K562 (cell line): ENCODE measurements around the gene UBASH3A. TPM values are rescaled to one million over a fixed set of nuclear protein-coding genes. Genes with fewer than 3 reads are reported as not detected.

ENCODE experiments used
- ATAC-seq: fragments of 200-7000 bp; cut with Tn5 transposase; 3 replicates; pipeline ENCODE4 v1.9.1; 2020; ENCODE audit warnings: moderate library complexity
- BruUV-seq: library from RNA; stranded (reverse); fragments of 400-500 nt; replicated peaks from 2 replicates; lab custom pipeline; 2021; lab: Mats Ljungman, UMichigan
- CTCF ChIA-PET: fragments of 300-600 bp; formaldehyde crosslinking; extraction: SDS; loops from one replicate; lab custom pipeline; 2021; ENCODE audit warnings: low intra/inter-chr PET ratio; lab: Yijun Ruan, JAX
- POLR2A ChIA-PET: fragments of 300-600, 350-650 bp; sonication (Branson Sonifier 250); formaldehyde crosslinking; extraction: SDS; loops from one replicate; lab custom pipeline; 2021; ENCODE audit warnings: antibody characterized with exemption, inconsistent platforms; lab: Yijun Ruan, JAX
- DNase-seq, 4 experiments: peaks; one replicate each; pipeline versions ENCODE4 v3.0.0 to v3.0.0-alpha.2; 2011 to 2018; ENCODE audit warnings: low spot score in 3 of 4, mixed read lengths in 3 of 4; ENCODE audit errors: extremely low read depth in 1 of 4
- FAIRE-seq: peaks from 2 replicates; lab custom pipeline; 2011; peaks lifted over from hg19 to GRCh38; lab: Jason Lieb, UNC
- H2AFZ ChIP-seq: 2 replicates; pipeline ENCODE4 v1.6.0; 2011; ENCODE audit warnings: low read depth, low read length, control low read depth, inconsistent platforms
- H3K27ac ChIP-seq: fragments of 200-600 bp; 3 replicates; pipeline ENCODE4 v1.8.0; 2011; ENCODE audit warnings: low read depth, mild to moderate bottlenecking, control low read depth, inconsistent platforms, low read length, moderate library complexity, mixed read lengths; ENCODE audit errors: extremely low read depth
- H3K27me3 ChIP-seq, 2 experiments: fragments of 300-600 bp in 1 of 2; 2 replicates in 1 of 2; 3 replicates in 1 of 2; pipeline versions ENCODE4 v1.6.0 to v1.8.0; 2011; ENCODE audit warnings: inconsistent platforms in 2 of 2, low read length in 2 of 2, mild to moderate bottlenecking in 1 of 2, mixed read lengths in 1 of 2, moderate library complexity in 1 of 2; ENCODE audit not compliant: control insufficient read depth in 2 of 2, insufficient read depth in 2 of 2
- H3K36me3 ChIP-seq: fragments of 300-600 bp; 3 replicates; pipeline ENCODE4 v1.8.0; 2011; ENCODE audit warnings: mild to moderate bottlenecking, low read length, inconsistent platforms; ENCODE audit not compliant: control insufficient read depth, insufficient read depth
- H3K4me1 ChIP-seq, 2 experiments: fragments of 200-600 bp in 1 of 2; replicated peaks in 1 of 2; 2 replicates in 1 of 2; 3 replicates in 1 of 2; pipeline versions ENCODE4 v1.5.1 to v1.8.0; 2011; ENCODE audit warnings: inconsistent platforms in 2 of 2, low read length in 2 of 2, mild to moderate bottlenecking in 1 of 2, mixed read lengths in 1 of 2, moderate library complexity in 1 of 2; ENCODE audit not compliant: control insufficient read depth in 2 of 2, insufficient read depth in 2 of 2
- H3K4me2 ChIP-seq: 2 replicates; pipeline ENCODE4 v1.6.1; 2011; ENCODE audit warnings: low read length, control low read depth, inconsistent platforms, mixed read lengths; ENCODE audit not compliant: insufficient read depth
- H3K4me3 ChIP-seq: fragments of 200-600 bp; sonication (generic), shearing (Covaris generic); 2 replicates; pipeline ENCODE4 v1.5.1; 2016; ENCODE audit warnings: control low read depth, inconsistent platforms
- H3K79me2 ChIP-seq: fragments of 200-600 bp; 3 replicates; pipeline ENCODE4 v1.8.0; 2011; ENCODE audit warnings: low read length, inconsistent platforms; ENCODE audit not compliant: control insufficient read depth, insufficient read depth
- H3K9ac ChIP-seq, 2 experiments: 2 replicates each; pipeline versions ENCODE4 v1.6.0 to v1.6.1; 2011; ENCODE audit warnings: low read depth in 2 of 2, low read length in 2 of 2, control low read depth in 1 of 2, inconsistent platforms in 1 of 2, mild to moderate bottlenecking in 1 of 2, mixed read lengths in 1 of 2; ENCODE audit not compliant: insufficient read depth in 1 of 2
- H3K9me1 ChIP-seq: one replicate; pipeline ENCODE4 v1.6.0; 2011; ENCODE audit warnings: inconsistent platforms, mild to moderate bottlenecking, low read length, moderate library complexity; ENCODE audit not compliant: control insufficient read depth, insufficient read depth
- H3K9me3 ChIP-seq: replicated peaks from 2 replicates; pipeline ENCODE4 v1.5.1; 2011; ENCODE audit warnings: low read depth, low read length, inconsistent platforms; ENCODE audit not compliant: control insufficient read depth, insufficient read depth
- H4K20me1 ChIP-seq: replicated peaks from 2 replicates; pipeline ENCODE4 v1.6.1; 2011; ENCODE audit warnings: low read length, inconsistent platforms, mixed read lengths; ENCODE audit not compliant: control insufficient read depth, insufficient read depth
- C11orf30 ChIP-seq: fragments of 450-650 bp; IDR thresholded peaks from 2 replicates; pipeline ENCODE4 v1.6.1; 2016; ENCODE audit warnings: low read depth, mild to moderate bottlenecking
- MAFF ChIP-seq: IDR thresholded peaks from 2 replicates; pipeline ENCODE4 v1.6.1; 2012; ENCODE audit warnings: low read length, improper control_type of control experiment
- SNRNP70 ChIP-seq: fragments of 200-400 bp; formaldehyde crosslinking; optimal IDR thresholded peaks from 2 replicates; pipeline ENCODE3; 2017; ENCODE audit warnings: low read depth, low read length
- ZBTB49 ChIP-seq: sonication (generic); formaldehyde crosslinking; IDR thresholded peaks from 2 replicates; pipeline ENCODE4 v1.8.0; 2022; ENCODE audit warnings: missing genetic modification reagents, mild to moderate bottlenecking, borderline replicate concordance
- ZNF316 ChIP-seq: fragments of 450-650 bp; IDR thresholded peaks from 2 replicates; pipeline ENCODE4 v1.6.1; 2016
- WGBS: fragments of 100-300 bp; shearing (Covaris generic); methylation state at CpG from one replicate; pipeline ENCODE4 v1.1.6; 2016; ENCODE audit warnings: low coverage, mixed read lengths; ENCODE audit not compliant: insufficient coverage; ENCODE audit errors: missing lambda C conversion rate; 5-methylcytosine and 5-hydroxymethylcytosine counted together
- in situ Hi-C: fragments of 300-500 bp; cut with MboI; formaldehyde crosslinking; loops from 4 replicates; pipeline ENCODE4 v1.15.0; 2018; ENCODE audit warnings: inconsistent platforms, mixed read lengths
- intact Hi-C: fragments of 100-400 bp; cut with micrococcal nuclease; formaldehyde crosslinking; loops from 2 replicates; pipeline ENCODE4 v1.14.2; 2022
- polyA plus RNA-seq, 8 experiments: library from polyadenylated mRNA; depleted of rRNA in 4 of 8; stranded (reverse) in 5 of 8; unstranded in 3 of 8; fragments of >200 nt; fragmentation: Nextera tagmentation in 2 of 8; fragmentation: Illumina TruSeq in 1 of 8; extraction: Ambion mirVana in 2 of 8; extraction: Trizol in 1 of 8; gene quantifications; 2 replicates each; pipeline versions ENCODE4 v1.2.1 to v1.2.3, GENCODE V29; 2011 to 2014; ENCODE audit warnings: inconsistent platforms in 1 of 8, missing spikeins in 1 of 8
- total RNA-seq, 7 experiments: library from RNA; depleted of rRNA in 6 of 7; stranded (reverse); fragments of >200 nt in 6 of 7; fragmentation: Illumina TruSeq in 2 of 7; extraction: Trizol in 2 of 7; gene quantifications; 2 replicates each; pipeline versions ENCODE4 v1.2.1 to v1.2.3, GENCODE V29; 2011 to 2021; ENCODE audit warnings: low replicate concordance in 1 of 7

The UBASH3A gene
- total and polyA plus RNA-seq, 9 of the 15 experiments (the other 6 are each of a cell fraction or from before 2014, with no cell fraction given) = 0.23 to 1.8 (median 1.1) TPM

GRCh38 chr21:42421018-42421793 is 17.5 kb downstream of the UBASH3A start (continued):
- TF ChIP-seq ZBTB49 = no peak

- Histone ChIP-seq H3K79me2 (no peaks in the 10 kb centered on the region), H3K27me3 (peaks cover 3 to 19% of the 10 kb centered on the region in 2 experiments; a peak in 2 of 5 replicates), H3K4me1 (peaks cover 0 to 4% of the 10 kb centered on the region in 2 experiments; a peak in 1 of 5 replicates), H3K9me1 (no peaks in the 10 kb centered on the region), H3K9me3 (no peaks in the 10 kb centered on the region), H3K9ac (no peak overlapping the region), H2AFZ (no peak overlapping the region), H4K20me1 (peaks cover 3% of the 10 kb centered on the region; the same call in 1 of the 2 replicates), H3K4me2 (no peak overlapping the region), H3K36me3 (no peaks in the 10 kb centered on the region), H3K4me3 (no peak overlapping the region), H3K27ac (no peak overlapping the region)
- no TSS peak for BruUV-seq
- TF ChIP-seq SNRNP70 = no peak
- 0 out of 2 replicates have a peak, but pooled peaks have one; percentile 5 for TF ChIP-seq MAFF
- peak; percentile 54; the same call in 1 of the 2 replicates for TF ChIP-seq ZNF316
- TF ChIP-seq C11orf30 = peak; percentile 11; the same call in 1 of the 2 replicates
- POLR2A ChIA-PET = interaction anchor here (0.6 to 2.3 kb wide), 7 partner anchors 9 to 127 kb away, joined by 3 to 11 read pairs (median 3); no protein-coding TSS in a partner anchor
- FAIRE-seq (no peak), ATAC-seq (no peak; the same call in 2 of the 3 replicates), DNase-seq (no peak)
- in situ Hi-C loops (no loop called here), intact Hi-C loops (no loop called here)
- 19% methylated on average over 10 of the region's 10 CpGs for WGBS
- CTCF ChIA-PET = no interaction called here
Observed at GRCh38 chr21:42423197-42423675, 19.5 kb downstream of the UBASH3A start.
